GM10847 (cell line): ENCODE data around the gene PPP1R13L.
A peak's percentile ranks its signal among the peaks of the same experiment; 100 is the strongest.

ENCODE experiments used
- POLR2A ChIP-seq: IDR thresholded peaks from 2 replicates; pipeline ENCODE4 v1.6.1; 2011; ENCODE audit not compliant: insufficient read length; ENCODE audit errors: extremely low read depth

Gene PPP1R13L

GRCh38 chr19:45400192-45400591 is 4.7 kb downstream of the PPP1R13L start:
- TF ChIP-seq POLR2A = no peak

- no peak for TF ChIP-seq POLR2A
Observed at GRCh38 chr19:45395821-45396617, 8.8 kb downstream of the PPP1R13L start.

GRCh38 chr19:45391871-45392665 is 12.8 kb downstream of the PPP1R13L start:
- TF ChIP-seq POLR2A = no peak

- TF ChIP-seq POLR2A = no peak
Observed at GRCh38 chr19:45391346-45391745, 13.5 kb downstream of the PPP1R13L start.

GRCh38 chr19:45385392-45386221 is 19.3 kb downstream of the PPP1R13L start:
- no peak for TF ChIP-seq POLR2A

- no peak for TF ChIP-seq POLR2A
Observed at GRCh38 chr19:45382426-45382825, 22.4 kb downstream of the PPP1R13L start.

GRCh38 chr19:45380107-45380506 is 24.8 kb downstream of the PPP1R13L start:
- TF ChIP-seq POLR2A = no peak

GRCh38 chr19:45376045-45376724 is 28.7 kb downstream of the PPP1R13L start:
- no peak for TF ChIP-seq POLR2A

GRCh38 chr19:45370410-45371204 is 34.3 kb downstream of the PPP1R13L start, which contains the start of gene ERCC2:
ERCC2 (minus strand) TSS chr19:45370573; CDS start chr19:45370540, 33 bp downstream.
- peak; percentile 48 for TF ChIP-seq POLR2A

GRCh38 chr19:45368737-45369340 is 36.0 kb downstream of the PPP1R13L start:
- no peak for TF ChIP-seq POLR2A

GRCh38 chr19:45368127-45368526 is 36.7 kb downstream of the PPP1R13L start:
- TF ChIP-seq POLR2A = no peak

- no peak for TF ChIP-seq POLR2A
Observed at GRCh38 chr19:45364696-45365095, 40.2 kb downstream of the PPP1R13L start.

GRCh38 chr19:45363861-45364459 is 40.9 kb downstream of the PPP1R13L start:
- no peak for TF ChIP-seq POLR2A

GRCh38 chr19:45362291-45362690 is 42.6 kb downstream of the PPP1R13L start:
- no peak for TF ChIP-seq POLR2A

- TF ChIP-seq POLR2A = no peak
Observed at GRCh38 chr19:45361608-45362007, 43.3 kb downstream of the PPP1R13L start.
